HepG2 (cell line): ENCODE data around the gene GPR33. TPM values are rescaled to one million over a fixed set of nuclear protein-coding genes. Genes with fewer than 3 reads are reported as not detected.

Experiments used
- BRCA1 ChIP-seq: sonication (generic); formaldehyde crosslinking; IDR thresholded peaks from 2 replicates; pipeline ENCODE4 v1.4.0; 2020; ENCODE audit warnings: missing genetic modification reagents
- EP300 ChIP-seq, 3 experiments: sonication (generic) in 1 of 3; formaldehyde crosslinking in 1 of 3; IDR thresholded peaks; 2 replicates each; pipeline versions ENCODE4 v1.5.1 to v1.6.1; 2011 to 2020; ENCODE audit warnings: low read depth in 2 of 3, low read length in 2 of 3, borderline replicate concordance in 1 of 3, improper control_type of control experiment in 1 of 3, mild to moderate bottlenecking in 1 of 3, missing genetic modification reagents in 1 of 3, moderate library complexity in 1 of 3
- FIP1L1 ChIP-seq: fragments of 200-400 bp; formaldehyde crosslinking; IDR thresholded peaks from 2 replicates; pipeline ENCODE4 v1.6.1; 2018; ENCODE audit warnings: low read depth, mild to moderate bottlenecking, low read length, moderate library complexity, borderline replicate concordance; ENCODE audit not compliant: insufficient read depth
- HMG20A ChIP-seq: IDR thresholded peaks from 2 replicates; pipeline ENCODE4 v1.6.1; 2016; ENCODE audit warnings: borderline replicate concordance
- KAT7 ChIP-seq: IDR thresholded peaks from 2 replicates; pipeline ENCODE4 v1.6.1; 2018; ENCODE audit warnings: borderline replicate concordance, missing compliant biosample characterization
- MED13 ChIP-seq: sonication (generic); formaldehyde crosslinking; IDR thresholded peaks from 2 replicates; pipeline ENCODE4 v1.5.0; 2020; ENCODE audit warnings: missing genetic modification reagents
- NCOA2 ChIP-seq: sonication (generic); formaldehyde crosslinking; IDR thresholded peaks from 2 replicates; pipeline ENCODE4 v1.8.0; 2022; ENCODE audit warnings: inconsistent platforms
- NRL ChIP-seq: sonication (generic); formaldehyde crosslinking; IDR thresholded peaks from 2 replicates; pipeline ENCODE4 v1.5.0; 2020; ENCODE audit warnings: missing genetic modification reagents, mild to moderate bottlenecking, moderate library complexity, borderline replicate concordance
- RXRB ChIP-seq: IDR thresholded peaks from 2 replicates; pipeline ENCODE4 v1.6.1; 2016; ENCODE audit warnings: borderline replicate concordance, missing genetic modification reagents, missing compliant biosample characterization
- SAFB2 ChIP-seq: sonication (generic); formaldehyde crosslinking; IDR thresholded peaks from 2 replicates; pipeline ENCODE4 v1.5.1; 2020; ENCODE audit warnings: missing genetic modification reagents, low read depth, mild to moderate bottlenecking, borderline replicate concordance
- SIN3B ChIP-seq: fragments of 150-350 bp; IDR thresholded peaks from 2 replicates; pipeline ENCODE4 v1.6.1; 2014; ENCODE audit warnings: low read length
- TEAD3 ChIP-seq: optimal IDR thresholded peaks from 2 replicates; pipeline ENCODE3; 2016; ENCODE audit warnings: borderline replicate concordance
- ZBTB38 ChIP-seq: sonication (generic); formaldehyde crosslinking; IDR thresholded peaks from 2 replicates; pipeline ENCODE4 v1.5.1; 2020; ENCODE audit warnings: mild to moderate bottlenecking, missing genetic modification reagents
- ZMYM4 ChIP-seq: sonication (generic); formaldehyde crosslinking; IDR thresholded peaks from 2 replicates; pipeline ENCODE4 v1.8.1; 2023; ENCODE audit warnings: mild to moderate bottlenecking, missing genetic modification reagents
- ZNF296 ChIP-seq: sonication (generic); formaldehyde crosslinking; conservative IDR thresholded peaks from 2 replicates; pipeline ENCODE4 v1.5.0; 2020; ENCODE audit warnings: mild to moderate bottlenecking, missing genetic modification reagents
- ZNF337 ChIP-seq: sonication (generic); formaldehyde crosslinking; IDR thresholded peaks from 2 replicates; pipeline ENCODE4 v1.5.1; 2020; ENCODE audit warnings: missing genetic modification reagents, low read depth, mild to moderate bottlenecking, borderline replicate concordance
- ZNF354B ChIP-seq: sonication (generic); formaldehyde crosslinking; IDR thresholded peaks from 2 replicates; pipeline ENCODE4 v1.8.0; 2022; ENCODE audit warnings: mild to moderate bottlenecking, missing genetic modification reagents
- ZNF558 ChIP-seq: sonication (generic); formaldehyde crosslinking; IDR thresholded peaks from 2 replicates; pipeline ENCODE4 v1.9.0; 2022; ENCODE audit warnings: mild to moderate bottlenecking, missing genetic modification reagents, borderline replicate concordance
- ZNF75D ChIP-seq: sonication (generic); formaldehyde crosslinking; IDR thresholded peaks from 2 replicates; pipeline ENCODE4 v1.8.1; 2023; ENCODE audit warnings: missing genetic modification reagents, mild to moderate bottlenecking, borderline replicate concordance
- polyA plus RNA-seq, 8 experiments: library from polyadenylated mRNA; depleted of rRNA in 3 of 8; stranded (reverse) in 7 of 8; unstranded in 1 of 8; fragments of >200 nt; fragmentation: Illumina TruSeq in 4 of 8; extraction: Trizol in 4 of 8; gene quantifications; 2 replicates each; pipeline versions ENCODE4 v1.2.1 to v1.2.3, GENCODE V29; 2011 to 2016; ENCODE audit warnings: low read depth in 4 of 8, missing spikeins in 1 of 8, mixed read lengths in 1 of 8; ENCODE audit not compliant: insufficient read depth in 1 of 8
- total RNA-seq, 5 experiments: library from RNA; depleted of rRNA; stranded (reverse); fragments of >200 nt; fragmentation: Illumina TruSeq; extraction: Trizol; gene quantifications; 2 replicates each; pipeline ENCODE4 v1.2.3, GENCODE V29; 2016; ENCODE audit warnings: low read depth in 1 of 5
- TF ChIP-seq, protein P1 (sequence below): sonication (generic); formaldehyde crosslinking; conservative IDR thresholded peaks from 2 replicates; pipeline ENCODE4 v1.8.0; 2022; ENCODE audit warnings: low read depth, missing genetic modification reagents
- TF ChIP-seq, protein P2 (sequence below): sonication (generic); formaldehyde crosslinking; IDR thresholded peaks from 2 replicates; pipeline ENCODE4 v1.5.0; 2020; ENCODE audit warnings: missing genetic modification reagents
- TF ChIP-seq, protein P3 (sequence below): sonication (generic); formaldehyde crosslinking; IDR thresholded peaks from 2 replicates; pipeline ENCODE4 v1.5.0; 2020; ENCODE audit warnings: mild to moderate bottlenecking, missing genetic modification reagents, moderate library complexity
- TF ChIP-seq, protein P4 (sequence below): sonication (generic); formaldehyde crosslinking; IDR thresholded peaks from 2 replicates; pipeline ENCODE4 v1.4.0; 2020; ENCODE audit warnings: mild to moderate bottlenecking, low read depth, missing genetic modification reagents

GPR33 gene
- total and polyA plus RNA-seq, 2 of the 13 experiments (the other 11 are each of a cell fraction or from before 2014, with no cell fraction given), result not detected

DNA sequence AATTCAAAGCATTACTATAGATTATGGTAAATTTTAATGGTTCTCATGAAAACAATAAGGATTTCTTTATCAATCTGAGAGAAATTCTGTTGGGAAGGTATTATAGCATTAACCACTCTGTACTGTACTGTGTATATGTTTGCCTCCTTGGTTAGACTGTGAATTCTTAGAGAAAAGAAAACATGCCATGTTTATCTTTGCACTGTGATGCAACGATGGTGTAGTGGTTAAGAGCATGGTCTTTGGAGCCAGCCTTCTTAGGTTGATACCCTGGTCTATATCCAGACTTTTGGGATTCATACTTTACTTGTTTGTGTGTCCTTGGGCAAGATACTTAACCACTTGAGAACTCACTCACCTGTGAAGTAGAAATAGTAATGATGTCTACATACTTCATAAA lies 41.2 kb upstream of the GPR33 start (continued):
- TF ChIP-seq EP300 (IDR thresholded peaks at IDR 0.05; ENCODE audit: low read depth in 2 of 2, low read length in 2 of 2), result peak in 1 of 2 experiments; percentile 67; a peak in 2 of 4 replicates
- TF ChIP-seq EP300 (CRISPR knock-in tag; IDR thresholded peaks at IDR 0.05; ENCODE audit: borderline replicate concordance), result no peak
- TF ChIP-seq ZMYM4 (CRISPR knock-in tag), result peak; percentile 44; the same call in 1 of the 2 replicates
- TF ChIP-seq, protein P1, sequence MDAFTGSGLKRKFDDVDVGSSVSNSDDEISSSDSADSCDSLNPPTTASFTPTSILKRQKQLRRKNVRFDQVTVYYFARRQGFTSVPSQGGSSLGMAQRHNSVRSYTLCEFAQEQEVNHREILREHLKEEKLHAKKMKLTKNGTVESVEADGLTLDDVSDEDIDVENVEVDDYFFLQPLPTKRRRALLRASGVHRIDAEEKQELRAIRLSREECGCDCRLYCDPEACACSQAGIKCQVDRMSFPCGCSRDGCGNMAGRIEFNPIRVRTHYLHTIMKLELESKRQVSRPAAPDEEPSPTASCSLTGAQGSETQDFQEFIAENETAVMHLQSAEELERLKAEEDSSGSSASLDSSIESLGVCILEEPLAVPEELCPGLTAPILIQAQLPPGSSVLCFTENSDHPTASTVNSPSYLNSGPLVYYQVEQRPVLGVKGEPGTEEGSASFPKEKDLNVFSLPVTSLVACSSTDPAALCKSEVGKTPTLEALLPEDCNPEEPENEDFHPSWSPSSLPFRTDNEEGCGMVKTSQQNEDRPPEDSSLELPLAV (CRISPR knock-in tag), result no peak
- TF ChIP-seq ZNF337 (CRISPR knock-in tag), result no peak
- no peak for TF ChIP-seq ZNF354B (CRISPR knock-in tag)
- no peak for TF ChIP-seq ZNF296
- TF ChIP-seq NRL (CRISPR knock-in tag), result no peak
- no peak for TF ChIP-seq MED13 (CRISPR knock-in tag)
- TF ChIP-seq, protein P2, sequence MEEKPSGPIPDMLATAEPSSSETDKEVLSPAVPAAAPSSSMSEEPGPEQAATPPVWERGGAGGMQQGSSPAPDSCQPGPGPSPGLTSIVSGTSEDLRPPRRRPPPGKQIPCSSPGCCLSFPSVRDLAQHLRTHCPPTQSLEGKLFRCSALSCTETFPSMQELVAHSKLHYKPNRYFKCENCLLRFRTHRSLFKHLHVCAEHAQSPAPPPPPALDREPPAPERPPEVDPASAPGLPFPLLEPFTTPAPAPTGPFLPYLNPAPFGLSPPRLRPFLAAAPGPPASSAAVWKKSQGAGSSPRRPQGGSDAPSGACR, result 0 out of 2 replicates have a peak, but pooled peaks have one; percentile 39
- peak; percentile 63; the same call in 1 of the 2 replicates for TF ChIP-seq NCOA2
- TF ChIP-seq RXRB, result peak; percentile 63; the same call in 1 of the 2 replicates
- TF ChIP-seq SIN3B, result no peak
- no peak for TF ChIP-seq SAFB2
- TF ChIP-seq TEAD3, result peak; percentile 36
- no peak for TF ChIP-seq KAT7 (CRISPR knock-in tag)
- TF ChIP-seq, protein P3, sequence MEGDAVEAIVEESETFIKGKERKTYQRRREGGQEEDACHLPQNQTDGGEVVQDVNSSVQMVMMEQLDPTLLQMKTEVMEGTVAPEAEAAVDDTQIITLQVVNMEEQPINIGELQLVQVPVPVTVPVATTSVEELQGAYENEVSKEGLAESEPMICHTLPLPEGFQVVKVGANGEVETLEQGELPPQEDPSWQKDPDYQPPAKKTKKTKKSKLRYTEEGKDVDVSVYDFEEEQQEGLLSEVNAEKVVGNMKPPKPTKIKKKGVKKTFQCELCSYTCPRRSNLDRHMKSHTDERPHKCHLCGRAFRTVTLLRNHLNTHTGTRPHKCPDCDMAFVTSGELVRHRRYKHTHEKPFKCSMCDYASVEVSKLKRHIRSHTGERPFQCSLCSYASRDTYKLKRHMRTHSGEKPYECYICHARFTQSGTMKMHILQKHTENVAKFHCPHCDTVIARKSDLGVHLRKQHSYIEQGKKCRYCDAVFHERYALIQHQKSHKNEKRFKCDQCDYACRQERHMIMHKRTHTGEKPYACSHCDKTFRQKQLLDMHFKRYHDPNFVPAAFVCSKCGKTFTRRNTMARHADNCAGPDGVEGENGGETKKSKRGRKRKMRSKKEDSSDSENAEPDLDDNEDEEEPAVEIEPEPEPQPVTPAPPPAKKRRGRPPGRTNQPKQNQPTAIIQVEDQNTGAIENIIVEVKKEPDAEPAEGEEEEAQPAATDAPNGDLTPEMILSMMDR (CRISPR knock-in tag), result no peak
- TF ChIP-seq BRCA1 (CRISPR knock-in tag), result no peak
- TF ChIP-seq, protein P4, sequence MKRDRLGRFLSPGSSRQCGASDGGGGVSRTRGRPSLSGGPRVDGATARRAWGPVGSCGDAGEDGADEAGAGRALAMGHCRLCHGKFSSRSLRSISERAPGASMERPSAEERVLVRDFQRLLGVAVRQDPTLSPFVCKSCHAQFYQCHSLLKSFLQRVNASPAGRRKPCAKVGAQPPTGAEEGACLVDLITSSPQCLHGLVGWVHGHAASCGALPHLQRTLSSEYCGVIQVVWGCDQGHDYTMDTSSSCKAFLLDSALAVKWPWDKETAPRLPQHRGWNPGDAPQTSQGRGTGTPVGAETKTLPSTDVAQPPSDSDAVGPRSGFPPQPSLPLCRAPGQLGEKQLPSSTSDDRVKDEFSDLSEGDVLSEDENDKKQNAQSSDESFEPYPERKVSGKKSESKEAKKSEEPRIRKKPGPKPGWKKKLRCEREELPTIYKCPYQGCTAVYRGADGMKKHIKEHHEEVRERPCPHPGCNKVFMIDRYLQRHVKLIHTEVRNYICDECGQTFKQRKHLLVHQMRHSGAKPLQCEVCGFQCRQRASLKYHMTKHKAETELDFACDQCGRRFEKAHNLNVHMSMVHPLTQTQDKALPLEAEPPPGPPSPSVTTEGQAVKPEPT, result no peak
- no peak for TF ChIP-seq ZNF558 (CRISPR knock-in tag)
- TF ChIP-seq ZNF75D (CRISPR knock-in tag), result no peak
- no peak for TF ChIP-seq ZBTB38 (CRISPR knock-in tag)
- TF ChIP-seq HMG20A (CRISPR knock-in tag), result peak; percentile 81
- TF ChIP-seq FIP1L1, result no peak
